Hepatocyte (in vitro differentiated cells): ENCODE results near the gene AOPEP. TPM values are rescaled to one million over a fixed set of nuclear protein-coding genes. Genes with fewer than 3 reads are reported as not detected.

ENCODE experiments used
- DNase-seq: peaks from one replicate; pipeline ENCODE4 v3.0.0-alpha.2; 2016; ENCODE audit warnings: low spot score
- H2AFZ ChIP-seq: fragments of 200-600 bp; sonication (generic); 2 replicates; pipeline ENCODE4 v1.6.0; 2016; ENCODE audit warnings: antibody characterized with exemption, mild to moderate bottlenecking
- H3K27ac ChIP-seq: fragments of 200-600 bp; sonication (generic); 2 replicates; pipeline ENCODE4 v1.5.1; 2016; ENCODE audit warnings: mild to moderate bottlenecking
- H3K27me3 ChIP-seq: fragments of 200-600 bp; sonication (generic); 2 replicates; pipeline ENCODE4 v1.6.1; 2016
- H3K36me3 ChIP-seq: fragments of 200-600 bp; sonication (generic); replicated peaks from 2 replicates; pipeline ENCODE4 v1.5.1; 2016; ENCODE audit warnings: low read depth; ENCODE audit not compliant: insufficient read depth
- H3K4me1 ChIP-seq: fragments of 200-600 bp; sonication (generic); 2 replicates; pipeline ENCODE4 v1.5.1; 2016; ENCODE audit warnings: mild to moderate bottlenecking, moderate library complexity; ENCODE audit not compliant: insufficient read depth
- H3K4me2 ChIP-seq: fragments of 200-600 bp; sonication (generic); 2 replicates; pipeline ENCODE4 v1.6.0; 2016
- H3K4me3 ChIP-seq: fragments of 200-600 bp; sonication (generic); 2 replicates; pipeline ENCODE4 v1.5.1; 2016; ENCODE audit warnings: mild to moderate bottlenecking
- H3K79me2 ChIP-seq: fragments of 200-600 bp; sonication (generic); 2 replicates; pipeline ENCODE4 v1.6.0; 2017; ENCODE audit warnings: mild to moderate bottlenecking
- H3K9me2 ChIP-seq: fragments of 200-600 bp; sonication (generic); replicated peaks from 2 replicates; pipeline ENCODE4 v1.6.0; 2017; ENCODE audit warnings: mild to moderate bottlenecking; ENCODE audit not compliant: insufficient read depth
- H3K9me3 ChIP-seq: fragments of 200-600 bp; sonication (generic); 2 replicates; pipeline ENCODE4 v1.5.1; 2016; ENCODE audit warnings: low read depth, mild to moderate bottlenecking
- H4K20me1 ChIP-seq: fragments of 200-600 bp; sonication (generic); 2 replicates; pipeline ENCODE4 v1.6.0; 2016; ENCODE audit warnings: mild to moderate bottlenecking; ENCODE audit not compliant: insufficient read depth, poor library complexity, severe bottlenecking
- CTCF ChIP-seq: fragments of 200-600 bp; sonication (generic); IDR thresholded peaks from 2 replicates; pipeline ENCODE4 v1.5.1; 2016; ENCODE audit warnings: antibody characterized with exemption, mild to moderate bottlenecking; ENCODE audit not compliant: poor library complexity
- EZH2 ChIP-seq: fragments of 200-600 bp; sonication (generic); IDR thresholded peaks from 2 replicates; pipeline ENCODE4 v1.6.1; 2016; ENCODE audit warnings: antibody characterized with exemption, mild to moderate bottlenecking, borderline replicate concordance
- EZH2phosphoT487 ChIP-seq: fragments of 200-600 bp; sonication (generic); IDR thresholded peaks from one replicate; pipeline ENCODE4 v1.6.1; 2018; ENCODE audit warnings: antibody characterized with exemption, mild to moderate bottlenecking, low read depth, moderate library complexity; ENCODE audit not compliant: unreplicated experiment, severe bottlenecking
- WGBS: methylation state at CpG from one replicate; pipeline ENCODE4 v1.1.6; 2016; ENCODE audit warnings: low lambda C conversion rate; ENCODE audit errors: missing lambda C conversion rate; 5-methylcytosine and 5-hydroxymethylcytosine counted together
- polyA plus RNA-seq: library from polyadenylated mRNA; unstranded; fragments of >200 nt; fragmentation: Nextera tagmentation; extraction: Ambion mirVana; gene quantifications from 2 replicates; pipeline ENCODE4 v1.2.1, GENCODE V29; 2016
- total RNA-seq: library from RNA; depleted of rRNA; stranded (reverse); fragments of >200 nt; gene quantifications from 2 replicates; pipeline ENCODE4 v1.2.3, GENCODE V29; 2014

The AOPEP gene
- total and polyA plus RNA-seq, 2 experiments from 2014 or later: 82.8 to 101 TPM

- no peaks in the 10 kb centered on the region for H4K20me1 ChIP-seq
- H3K4me1 ChIP-seq: peaks cover 25% of the 10 kb centered on the region
- no peaks in the 10 kb centered on the region for H3K9me2 ChIP-seq
- peaks cover under 1% of the 10 kb centered on the region for H3K79me2 ChIP-seq
- WGBS: 82% methylated on average over 18 of the region's 18 CpGs
- no peak overlapping the region for H3K4me2 ChIP-seq
- TF ChIP-seq CTCF: no peak
- TF ChIP-seq EZH2: no peak
- TF ChIP-seq EZH2phosphoT487: no peak
- H3K9me3 ChIP-seq: no peaks in the 10 kb centered on the region
- no peak overlapping the region for H3K4me3 ChIP-seq
- DNase-seq: no peak
- no peaks in the 10 kb centered on the region for H3K36me3 ChIP-seq
- H2AFZ ChIP-seq: no peak overlapping the region
- H3K27ac ChIP-seq: peak overlapping the region; percentile 37
- no peaks in the 10 kb centered on the region for H3K27me3 ChIP-seq
Observed at GRCh38 chr9:95102572-95102971, 376.1 kb downstream of the AOPEP start.

GRCh38 chr9:95103281-95103771 is 376.8 kb downstream of the AOPEP start:
- Histone ChIP-seq H3K27ac (no peak overlapping the region), H3K4me1 (peaks cover 24% of the 10 kb centered on the region), H3K4me3 (no peak overlapping the region), H3K9me2 (no peaks in the 10 kb centered on the region), H3K79me2 (no peaks in the 10 kb centered on the region), H3K9me3 (no peaks in the 10 kb centered on the region), H4K20me1 (no peaks in the 10 kb centered on the region), H2AFZ (no peak overlapping the region), H3K4me2 (no peak overlapping the region), H3K36me3 (no peaks in the 10 kb centered on the region), H3K27me3 (no peaks in the 10 kb centered on the region)
- TF ChIP-seq CTCF (no peak), EZH2 (no peak), EZH2phosphoT487 (no peak)
- WGBS: 86% methylated on average over 15 of the region's 15 CpGs
- DNase-seq: no peak

DNA sequence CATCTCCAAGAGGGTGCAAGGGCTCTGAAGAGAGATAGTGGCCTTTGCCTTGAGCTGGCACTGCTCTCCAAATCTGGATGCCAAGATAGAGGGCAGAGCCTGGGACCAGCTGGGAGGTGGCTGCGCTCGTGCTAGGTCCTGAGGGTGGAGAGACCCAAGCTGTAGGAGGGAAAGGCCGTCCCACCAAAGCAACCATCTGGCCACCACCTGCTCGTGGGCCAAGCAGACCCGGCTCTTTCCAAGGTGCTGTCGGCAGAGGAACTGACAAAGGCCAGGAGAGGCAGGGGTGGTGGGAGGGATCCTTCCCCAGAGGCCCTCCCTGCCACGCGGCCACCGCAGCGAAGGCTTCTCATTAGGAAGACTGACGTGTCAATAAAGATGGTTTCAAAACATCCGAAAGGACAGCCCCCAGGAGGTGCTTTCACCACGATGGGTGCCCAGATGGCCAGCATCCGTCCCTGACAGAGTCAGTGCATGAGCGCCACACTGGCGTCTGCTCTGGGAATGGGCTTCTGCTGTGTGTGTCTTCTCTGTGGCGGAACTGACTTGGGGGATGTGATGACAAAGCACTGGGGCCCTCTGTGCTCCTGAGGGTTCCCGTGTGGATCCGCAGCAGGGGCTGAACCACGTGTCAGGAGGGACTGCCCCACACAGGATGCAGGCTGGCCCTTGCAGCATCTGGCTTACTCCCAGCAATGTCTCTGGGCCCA is 377.5 kb downstream of the AOPEP start:
- Histone ChIP-seq H3K27ac (no peak overlapping the region), H3K9me2 (no peaks in the 10 kb centered on the region), H4K20me1 (no peaks in the 10 kb centered on the region), H3K4me1 (peaks cover 20% of the 10 kb centered on the region), H3K36me3 (no peaks in the 10 kb centered on the region), H3K4me3 (no peak overlapping the region), H3K4me2 (no peak overlapping the region), H3K27me3 (no peaks in the 10 kb centered on the region), H3K79me2 (no peaks in the 10 kb centered on the region), H3K9me3 (no peaks in the 10 kb centered on the region), H2AFZ (no peak overlapping the region)
- TF ChIP-seq EZH2 (no peak), EZH2phosphoT487 (no peak), CTCF (no peak)
- DNase-seq: no peak
- 77% methylated on average over 20 of the region's 20 CpGs for WGBS
